GM11168 (cell line): Measurements from ENCODE around the gene LRRC32.

Experiments
- in situ Hi-C: fragments of 300-500 bp; cut with MboI; formaldehyde crosslinking; loops from one replicate; pipeline ENCODE4 v1.12.0; 2022; ENCODE audit warnings: low sequenced_read_pairs; ENCODE audit not compliant: unreplicated experiment

Gene LRRC32

GRCh38 chr11:76666830-76667229 lies 3.7 kb downstream of the LRRC32 start:
- in situ Hi-C loops = no loop called here

GRCh38 chr11:76666408-76666807 lies 4.1 kb downstream of the LRRC32 start:
- in situ Hi-C loops = no loop called here

- in situ Hi-C loops = no loop called here
Observed at GRCh38 chr11:76665921-76666351, 4.6 kb downstream of the LRRC32 start.

DNA sequence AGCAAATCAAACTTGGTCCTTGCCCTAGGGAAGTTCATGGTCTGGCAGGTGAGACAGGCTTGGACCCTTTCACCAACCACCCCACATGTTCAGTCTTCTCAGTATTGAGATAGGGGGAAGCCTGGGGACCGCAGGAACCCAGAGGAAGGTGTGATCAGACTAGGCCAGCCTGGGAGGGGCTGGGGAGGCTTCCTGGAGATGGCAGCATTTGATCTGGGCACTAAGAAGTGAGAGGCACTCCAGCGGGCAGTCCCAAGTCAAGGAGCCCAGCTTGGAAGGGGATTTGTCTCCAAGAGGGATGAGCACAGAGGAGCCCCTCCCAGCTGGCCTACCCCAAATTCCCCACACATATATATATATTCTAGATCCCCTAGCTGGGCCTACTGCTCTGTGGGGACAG lies 5.4 kb downstream of the LRRC32 start:
- in situ Hi-C loops = no loop called here

- in situ Hi-C loops = no loop called here
Observed at GRCh38 chr11:76664578-76665061, 5.9 kb downstream of the LRRC32 start.

GRCh38 chr11:76663912-76664440 lies 6.6 kb downstream of the LRRC32 start:
- in situ Hi-C loops = no loop called here

- in situ Hi-C loops = no loop called here
Observed at GRCh38 chr11:76663486-76663810, 7.1 kb downstream of the LRRC32 start.

GRCh38 chr11:76662656-76663485 lies 7.7 kb downstream of the LRRC32 start:
- in situ Hi-C loops = no loop called here

- in situ Hi-C loops = no loop called here
Observed at GRCh38 chr11:76661834-76662434, 8.6 kb downstream of the LRRC32 start.

GRCh38 chr11:76661306-76661751 lies 9.2 kb downstream of the LRRC32 start:
- in situ Hi-C loops = no loop called here

GRCh38 chr11:76660533-76661305 lies 9.8 kb downstream of the LRRC32 start:
- in situ Hi-C loops = no loop called here

GRCh38 chr11:76659672-76660532 lies 10.6 kb downstream of the LRRC32 start:
- in situ Hi-C loops = no loop called here

DNA sequence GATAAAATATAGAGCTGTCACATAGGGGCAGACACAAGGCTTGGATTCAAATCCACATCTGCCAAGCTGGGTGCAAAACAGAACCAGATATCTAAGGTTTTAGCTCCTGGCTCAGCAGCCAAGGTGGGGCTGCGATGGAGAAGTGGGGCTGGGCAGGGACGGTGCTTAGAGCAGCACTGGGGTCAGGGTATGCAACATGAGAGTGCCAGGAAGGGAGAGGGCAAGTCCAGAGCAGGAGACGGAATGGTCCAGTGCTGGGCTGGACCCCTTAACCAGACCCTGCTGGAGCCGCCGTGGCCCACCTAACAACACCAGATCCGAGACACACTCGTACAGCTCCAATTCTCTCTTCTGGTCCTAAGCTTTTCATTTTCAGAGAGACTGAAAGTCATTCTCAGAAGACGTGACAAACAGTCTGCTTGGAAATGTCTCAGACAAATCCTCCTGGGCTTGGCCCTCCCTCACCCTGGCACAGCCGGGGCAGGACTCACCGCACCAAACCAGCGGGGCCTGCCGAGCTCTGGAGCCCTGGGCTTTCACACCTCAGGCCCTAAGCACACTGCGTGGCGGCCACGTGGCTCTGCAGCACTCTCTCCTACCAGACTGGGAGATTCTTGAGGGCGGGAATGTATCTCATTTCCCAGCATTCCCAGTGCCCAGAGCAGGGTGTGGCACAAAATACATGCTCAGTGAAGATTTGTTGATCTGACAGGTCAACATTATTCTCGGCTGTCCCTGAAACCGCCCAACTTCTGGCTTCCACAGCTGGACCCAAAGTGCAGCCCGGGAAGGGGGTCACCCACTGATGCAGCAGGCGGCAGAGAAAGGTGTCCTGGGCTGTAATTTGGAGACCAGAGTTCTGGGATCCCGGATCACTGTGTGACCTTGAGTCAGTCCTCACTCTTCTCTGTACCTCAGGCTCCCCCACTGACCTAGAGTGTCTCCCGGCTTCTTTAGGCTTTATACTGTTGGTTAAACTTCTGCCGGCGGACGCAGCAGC lies 11.6 kb downstream of the LRRC32 start:
- in situ Hi-C loops = no loop called here

GRCh38 chr11:76658231-76658630 lies 12.3 kb downstream of the LRRC32 start:
- in situ Hi-C loops = no loop called here

DNA sequence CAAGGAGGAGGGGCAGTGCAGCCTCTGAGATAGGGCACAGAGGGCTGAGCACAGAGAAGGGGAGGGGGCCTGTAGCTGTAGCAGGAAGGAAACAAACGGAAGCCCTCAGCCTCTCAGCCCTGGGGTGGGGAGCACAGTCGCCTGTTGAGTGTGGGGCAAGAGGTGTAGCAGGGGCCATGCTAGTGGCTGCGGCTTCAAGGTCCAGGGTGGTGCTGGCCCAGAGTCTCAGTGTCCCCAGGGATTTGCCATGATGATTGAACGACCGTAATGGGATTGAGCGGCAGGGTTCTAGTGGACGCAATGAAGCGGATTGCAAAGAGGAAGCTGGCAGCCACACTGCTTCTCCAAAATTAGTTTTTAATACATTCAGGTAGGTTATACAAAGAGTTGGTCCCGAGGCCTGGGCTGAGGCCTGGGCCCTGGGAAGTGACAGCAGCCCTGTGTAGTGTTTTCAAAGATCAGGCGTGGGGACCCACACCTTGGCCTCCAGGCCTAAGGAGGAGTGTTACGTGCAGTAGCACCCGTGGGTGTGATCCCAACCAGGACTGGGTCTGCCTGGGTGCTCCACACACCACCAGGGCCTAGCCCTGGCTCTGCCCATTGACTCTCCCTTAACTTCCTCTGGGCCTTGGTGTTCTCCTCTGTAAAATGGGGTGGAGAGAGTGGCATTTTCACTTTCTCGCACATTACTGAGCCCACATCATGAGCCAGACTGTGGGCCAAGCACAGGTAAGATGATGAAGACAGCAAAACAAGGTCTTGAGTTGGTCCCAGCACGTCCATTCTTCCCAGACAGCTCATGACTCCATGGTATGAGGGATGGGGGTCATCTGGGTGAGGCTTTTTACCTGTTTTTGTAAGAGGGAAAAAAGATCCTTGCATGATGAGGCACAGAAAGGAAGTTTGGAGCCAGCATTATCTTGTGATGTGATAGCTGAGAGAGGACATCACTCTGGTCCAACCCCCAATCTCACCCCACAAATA lies 13.1 kb downstream of the LRRC32 start:
- in situ Hi-C loops = no loop called here

DNA sequence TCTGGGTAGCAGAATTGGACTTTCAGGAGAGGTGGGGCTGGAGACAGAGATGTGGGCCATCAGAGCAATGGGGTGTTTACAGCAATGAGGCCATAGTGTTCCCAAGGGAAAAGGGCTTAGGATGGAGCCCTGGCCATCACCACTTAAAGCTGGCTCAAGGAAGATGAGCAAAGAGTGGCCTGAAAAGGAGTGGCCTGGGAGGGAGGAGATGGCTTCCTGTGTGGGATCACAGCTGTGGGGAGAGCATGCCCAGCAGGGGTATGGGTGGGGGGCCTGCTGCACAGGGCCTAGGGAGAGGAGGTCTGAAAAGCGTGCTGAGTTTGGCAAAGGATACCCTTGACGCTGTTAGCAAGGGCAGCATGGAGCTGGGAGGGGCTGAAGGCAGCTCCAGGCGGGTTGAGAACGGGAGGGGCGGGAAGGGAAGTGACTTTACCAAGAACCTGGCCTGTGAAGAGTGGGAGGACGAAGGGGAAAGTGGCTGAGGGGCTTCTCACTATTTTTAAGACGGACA lies 13.9 kb downstream of the LRRC32 start:
- in situ Hi-C loops = no loop called here

- in situ Hi-C loops = no loop called here
Observed at GRCh38 chr11:76656050-76656531, 14.5 kb downstream of the LRRC32 start.
